SIG-M5 treated with dmso at 0.1 percent for 504 hours (cell line): ENCODE results near the gene KBTBD4.
"Not testable (repeated sequence)": the region's sequence is repeated elsewhere in the genome, so short reads cannot be mapped to it uniquely, and the experiment has no call there.

ENCODE experiments used
- DNase-seq: peaks from one replicate; lab custom pipeline; 2025; ENCODE audit not compliant: unreplicated experiment; lab: John Stamatoyannopoulos, UW

KBTBD4 gene

GRCh38 chr11:47562393-47562792 is 16.4 kb downstream of the KBTBD4 start:
- not testable (repeated sequence) for DNase-seq

- peak; percentile 62 for DNase-seq
These were observed 18.3 kb downstream of the KBTBD4 start for GRCh38 chr11:47560426-47560825.

- DNase-seq, result no peak
These were observed 20.1 kb downstream of the KBTBD4 start for GRCh38 chr11:47558695-47559094.

- DNase-seq, result not testable (repeated sequence)
These were observed 21.8 kb downstream of the KBTBD4 start for GRCh38 chr11:47557004-47557403.

- DNase-seq, result no peak
These were observed 25.4 kb downstream of the KBTBD4 start for GRCh38 chr11:47553406-47553743.

- peak; percentile 91 for DNase-seq
These were observed 26.0 kb downstream of the KBTBD4 start, which contains the start of gene CELF1 for GRCh38 chr11:47552566-47553405. TSS of gene CELF1 (minus strand) at chr11:47553132. CDS start at chr11:47499523, 53,609 bp downstream.

- DNase-seq, result peak; percentile 32
These were observed 26.7 kb downstream of the KBTBD4 start for GRCh38 chr11:47552056-47552565.

- peak; percentile 50 for DNase-seq
These were observed 27.7 kb downstream of the KBTBD4 start for GRCh38 chr11:47551086-47551485.

- DNase-seq, result peak; percentile 38
These were observed 28.3 kb downstream of the KBTBD4 start for GRCh38 chr11:47550288-47551047.

- DNase-seq, result not testable (repeated sequence)
These were observed 32.5 kb downstream of the KBTBD4 start for GRCh38 chr11:47546274-47546673.

GRCh38 chr11:47545298-47545697 is 33.5 kb downstream of the KBTBD4 start:
- DNase-seq, result no peak

GRCh38 chr11:47541070-47541469 is 37.7 kb downstream of the KBTBD4 start:
- no peak for DNase-seq

- no peak for DNase-seq
These were observed 39.1 kb downstream of the KBTBD4 start for GRCh38 chr11:47539681-47540039.

GRCh38 chr11:47538741-47539565 is 39.8 kb downstream of the KBTBD4 start:
- no peak for DNase-seq

- no peak for DNase-seq
These were observed 41.9 kb downstream of the KBTBD4 start for GRCh38 chr11:47536915-47537314.

GRCh38 chr11:47534704-47535251 is 44.0 kb downstream of the KBTBD4 start:
- DNase-seq, result no peak

GRCh38 chr11:47533690-47534151 is 45.0 kb downstream of the KBTBD4 start:
- DNase-seq, result peak; percentile 52

- no peak for DNase-seq
These were observed 46.1 kb downstream of the KBTBD4 start for GRCh38 chr11:47532597-47533213.

GRCh38 chr11:47531666-47532065 is 47.1 kb downstream of the KBTBD4 start:
- DNase-seq, result no peak

GRCh38 chr11:47530721-47531120 is 48.0 kb downstream of the KBTBD4 start:
- not testable (repeated sequence) for DNase-seq
